SIG-M5 (cell line): ENCODE measurements around the gene MAP6.

ENCODE experiments used
- DNase-seq: peaks from one replicate; lab custom pipeline; 2025; lab: John Stamatoyannopoulos, UW

The MAP6 gene

DNA sequence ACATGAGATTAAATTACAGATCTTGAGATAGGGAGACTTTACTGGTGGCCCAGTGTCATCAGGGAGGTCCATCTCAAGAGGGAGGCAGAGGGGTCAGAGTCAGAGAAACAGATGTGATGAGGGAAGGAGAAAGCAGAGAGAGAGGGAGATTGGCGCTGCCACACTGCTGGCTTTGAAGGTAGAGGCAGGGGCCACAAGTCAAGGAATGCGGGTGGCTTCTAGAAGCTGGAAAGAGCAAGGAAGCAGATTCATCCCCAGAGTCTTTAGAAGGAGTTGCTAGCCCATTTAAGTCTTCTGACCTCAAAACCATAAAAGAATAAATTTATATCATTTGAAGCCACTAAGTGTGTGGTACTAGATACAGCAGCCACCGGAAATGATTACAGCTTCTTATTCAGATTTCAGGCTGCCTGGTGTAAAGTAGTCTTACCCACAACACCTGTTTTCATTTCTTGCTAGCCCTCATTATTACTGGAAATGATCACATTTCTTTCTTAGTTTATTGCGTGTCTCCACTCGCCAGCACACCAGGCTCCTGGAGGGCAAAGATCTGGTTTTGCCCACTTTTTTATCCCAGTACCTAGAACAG lies 119.4 kb downstream of the MAP6 start:
- no peak for DNase-seq

DNA sequence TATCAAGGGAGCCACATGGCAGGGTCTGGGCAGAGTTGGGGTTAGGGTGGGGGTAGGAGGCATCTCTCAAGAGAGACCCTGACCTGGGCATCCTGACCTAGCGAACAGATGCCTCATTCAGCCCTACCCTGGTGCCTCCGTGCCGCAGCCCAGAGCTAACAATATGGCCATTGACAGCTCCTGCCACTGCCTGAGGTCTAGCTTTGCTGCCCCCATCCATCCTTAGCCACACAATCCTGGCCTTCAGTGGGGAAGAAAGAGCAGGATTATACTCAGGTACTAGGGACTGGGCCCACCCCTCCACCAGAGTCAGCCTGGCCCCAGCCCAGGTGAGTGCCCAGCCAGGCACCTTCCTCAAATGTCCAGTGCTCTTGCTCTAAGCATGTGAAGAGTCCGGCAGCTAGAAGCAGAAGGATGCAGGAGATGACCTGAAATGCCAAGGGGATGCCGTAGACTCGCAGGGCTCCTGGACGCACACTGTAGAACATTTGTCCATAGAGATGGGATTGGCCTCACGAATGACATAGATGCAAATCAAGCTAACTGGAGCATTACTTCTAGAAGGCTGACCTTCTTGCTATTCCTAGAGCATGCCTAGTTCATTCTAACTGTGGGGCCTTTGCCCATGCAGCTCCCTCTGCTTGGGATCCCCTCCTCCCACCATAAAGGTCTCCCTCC lies 120.1 kb downstream of the MAP6 start:
- no peak for DNase-seq

GRCh38 chr11:75547617-75548058 lies 121.2 kb downstream of the MAP6 start:
- DNase-seq: no peak

DNA sequence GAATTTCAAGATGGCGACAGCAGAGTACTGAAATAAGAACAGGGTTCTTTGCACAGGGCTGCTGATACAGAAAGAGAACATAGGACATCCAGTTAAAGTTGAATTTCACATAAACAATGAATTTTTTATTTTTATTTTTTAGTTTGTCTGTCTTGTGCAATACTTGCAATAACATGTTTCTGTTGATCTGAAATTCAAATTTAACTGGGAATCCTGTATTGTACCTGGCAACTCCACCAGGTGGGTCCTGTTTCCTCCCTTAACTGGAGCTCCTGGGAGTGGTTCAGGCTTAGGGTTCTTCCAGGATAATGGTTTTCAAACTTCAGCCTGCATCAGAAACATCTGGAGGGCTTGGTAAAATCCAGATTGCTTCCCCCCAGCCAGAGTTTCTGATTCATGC lies 121.7 kb downstream of the MAP6 start:
- no peak for DNase-seq

DNA sequence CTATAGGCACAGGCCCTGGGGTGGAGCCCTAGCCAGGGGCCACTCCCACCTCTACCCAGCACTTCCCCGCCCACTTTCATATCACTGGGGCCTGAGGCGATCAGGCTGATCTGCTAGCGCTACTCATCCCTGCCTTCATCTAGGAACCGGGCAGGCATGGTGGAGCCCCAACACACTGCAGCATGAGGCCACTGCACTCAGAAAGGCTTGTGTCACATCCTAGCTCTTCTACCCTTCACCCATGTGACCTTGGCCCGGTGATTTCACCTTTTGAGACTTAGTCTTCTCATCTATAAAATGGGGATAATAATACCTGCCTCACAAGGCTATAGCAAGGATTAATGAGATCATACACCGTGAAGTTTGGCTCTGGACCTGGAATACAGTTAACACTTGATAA lies 125.0 kb downstream of the MAP6 start:
- no peak for DNase-seq

GRCh38 chr11:75542088-75542438 lies 126.8 kb downstream of the MAP6 start:
- no peak for DNase-seq

DNA sequence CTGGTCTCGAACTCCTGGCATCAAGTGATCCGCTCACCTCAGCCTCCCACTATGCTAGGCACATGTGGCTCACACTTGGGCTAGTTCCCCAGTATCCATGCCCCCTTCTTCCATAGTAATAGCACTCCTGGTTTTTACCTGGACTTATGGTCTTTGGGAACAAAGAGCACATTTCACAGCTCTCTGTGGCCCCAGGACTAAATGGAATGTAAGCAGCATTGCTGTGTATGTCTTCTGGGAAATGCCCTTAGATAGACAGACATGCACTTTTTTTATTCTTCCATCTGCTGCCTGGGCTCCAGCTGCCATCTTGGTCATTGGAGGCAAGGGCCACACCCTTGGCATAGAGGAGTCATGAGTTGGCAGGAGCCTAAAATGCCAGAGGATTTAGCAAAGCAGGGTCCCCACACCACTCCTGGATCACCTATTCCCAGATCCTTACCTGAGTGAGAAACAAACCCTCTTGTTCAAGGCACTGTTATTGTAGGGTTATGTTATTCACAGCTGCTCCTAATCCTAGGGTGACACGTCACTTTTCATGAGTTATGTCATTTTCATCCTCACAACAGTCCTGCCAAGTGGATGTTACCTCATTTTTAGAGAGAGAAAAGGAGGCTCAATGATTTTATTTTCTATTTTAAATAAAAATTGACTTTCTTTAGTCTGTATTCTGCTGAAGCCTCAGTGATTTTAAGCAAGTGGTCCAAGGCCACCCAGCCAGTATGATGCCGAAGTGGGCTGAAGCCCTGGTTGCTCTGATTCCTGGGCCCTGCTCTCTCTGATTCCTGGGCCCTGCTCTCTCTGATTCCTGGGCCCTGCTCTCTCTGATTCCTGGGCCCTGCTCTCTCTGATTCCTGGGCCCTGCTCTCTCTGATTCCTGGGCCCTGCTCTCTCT lies 127.4 kb downstream of the MAP6 start:
- DNase-seq: no peak

GRCh38 chr11:75539459-75540334 lies 129.1 kb downstream of the MAP6 start:
- DNase-seq: no peak

DNA sequence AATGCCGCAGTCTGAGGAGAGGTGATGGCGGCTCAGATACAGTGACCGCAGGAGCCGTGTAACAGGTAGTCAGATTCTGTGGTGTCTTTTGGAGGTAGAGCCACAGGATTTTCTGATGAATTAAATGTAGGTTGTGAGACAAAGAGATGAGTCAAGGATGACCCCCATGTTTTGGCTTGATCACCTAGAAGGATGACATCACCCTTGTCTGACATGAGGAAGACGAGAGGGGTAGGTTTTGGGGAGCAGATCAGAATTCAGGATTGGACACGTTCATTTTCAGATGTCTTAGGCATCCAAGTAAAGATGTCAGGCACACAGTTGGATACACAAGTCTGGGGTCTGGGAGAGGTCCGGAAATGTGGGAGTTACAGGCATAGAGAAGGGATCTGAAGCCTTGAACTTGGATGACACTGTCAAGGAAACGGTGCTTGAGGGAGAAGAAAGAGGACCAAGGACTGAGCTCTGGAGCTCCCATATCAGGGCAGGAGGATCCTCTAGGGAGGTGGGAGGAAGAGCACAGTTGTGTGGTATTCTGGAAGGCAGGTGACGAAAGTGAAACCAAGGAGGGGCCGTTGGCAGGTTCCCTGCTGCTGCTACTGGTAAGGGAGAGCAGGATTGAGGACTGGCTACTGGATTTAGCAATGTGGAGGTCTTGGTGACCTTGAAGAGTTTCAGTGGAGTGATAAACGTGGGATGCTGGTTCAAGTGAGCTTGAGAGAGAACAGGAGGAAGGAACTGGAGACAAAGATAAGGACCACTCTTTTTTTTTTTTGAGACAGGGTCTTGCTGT lies 130.5 kb downstream of the MAP6 start:
- no peak for DNase-seq

- no peak for DNase-seq
These were observed 131.1 kb downstream of the MAP6 start for GRCh38 chr11:75537740-75538139.
